ENCODE measurements around the gene MRC1.
"Not testable (repeated sequence)": the region's sequence is repeated elsewhere in the genome, so short reads cannot be mapped to it uniquely, and the experiment has no call there.

MRC1 gene

GRCh38 chr10:17905491-17905890 lies 96.3 kb downstream of the MRC1 start:
- no peak for DNase-seq (ENCODE audit: low read depth in 2 of 2)

- DNase-seq (ENCODE audit: low read depth in 2 of 2), result no peak
These were observed 96.9 kb downstream of the MRC1 start for GRCh38 chr10:17906002-17906401.

GRCh38 chr10:17907641-17908040 lies 98.5 kb downstream of the MRC1 start:
- no peak for DNase-seq (ENCODE audit: low read depth in 2 of 2)

GRCh38 chr10:17910125-17910789 lies 101.1 kb downstream of the MRC1 start:
- DNase-seq (ENCODE audit: low read depth in 2 of 2), result no peak

- no peak for DNase-seq (ENCODE audit: low read depth in 2 of 2)
These were observed 103.6 kb downstream of the MRC1 start for GRCh38 chr10:17912754-17913153.

DNA sequence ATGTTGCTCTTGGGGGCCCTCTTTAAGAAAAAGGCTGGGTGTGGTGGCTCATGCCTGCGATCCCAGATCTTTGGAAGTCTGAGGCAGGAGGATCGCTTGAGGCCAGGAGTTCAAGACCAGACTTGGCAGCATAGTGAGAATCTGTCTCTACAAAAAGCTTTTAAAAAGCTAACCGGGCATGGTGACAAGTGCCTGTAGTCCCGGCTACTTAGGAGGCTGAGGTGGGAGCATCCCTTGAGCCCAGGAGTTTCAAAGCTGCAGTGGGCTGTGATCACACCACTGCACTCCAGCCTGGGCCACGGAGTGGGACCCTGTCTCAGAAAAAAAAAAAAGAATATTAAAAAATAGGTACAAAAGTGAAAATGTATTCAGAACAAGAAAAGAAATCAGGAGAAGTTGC lies 104.5 kb downstream of the MRC1 start:
- no peak for DNase-seq (ENCODE audit: low read depth in 2 of 2)

GRCh38 chr10:17914169-17915045 lies 105.3 kb downstream of the MRC1 start:
- DNase-seq (ENCODE audit: low read depth in 2 of 2), result no peak

- no peak for DNase-seq (ENCODE audit: low read depth in 2 of 2)
These were observed 106.0 kb downstream of the MRC1 start for GRCh38 chr10:17915181-17915580.

DNA sequence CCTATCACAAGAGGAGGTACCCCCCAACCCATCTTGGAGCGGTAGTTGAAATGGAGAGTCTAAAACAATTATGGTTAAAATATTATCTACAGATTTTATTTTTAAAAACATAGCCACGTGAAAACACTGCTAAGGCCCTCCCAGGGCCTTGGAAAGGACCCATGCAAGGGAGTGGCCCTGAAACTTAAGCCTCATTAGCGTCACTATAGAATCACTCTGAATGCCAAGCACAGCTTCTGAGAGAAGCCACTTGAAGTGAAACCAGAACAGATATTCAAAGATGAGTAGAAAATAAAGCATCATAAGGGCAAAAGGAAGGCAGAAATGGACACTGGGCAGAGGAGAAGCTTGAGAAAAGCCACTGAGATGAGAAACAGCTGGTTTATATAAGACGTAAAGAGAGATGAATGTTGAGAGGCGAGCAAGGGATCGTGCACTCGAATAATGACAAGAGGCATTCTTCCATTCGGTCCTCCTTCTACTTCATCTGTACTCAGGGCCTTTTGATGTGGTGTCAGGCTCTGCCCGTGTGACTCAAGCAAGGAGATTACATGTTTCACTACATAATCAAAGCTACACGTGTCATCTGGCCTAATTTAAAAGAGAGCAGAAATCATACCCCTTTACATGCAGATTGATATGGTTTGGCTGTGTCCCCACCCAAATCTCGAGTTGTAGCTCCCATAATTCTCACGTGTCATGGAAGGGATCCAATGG lies 109.2 kb downstream of the MRC1 start:
- DNase-seq (ENCODE audit: low read depth in 2 of 2), result no peak

GRCh38 chr10:17921378-17921777 lies 112.2 kb downstream of the MRC1 start:
- DNase-seq (ENCODE audit: low read depth in 2 of 2), result no peak

- DNase-seq (ENCODE audit: low read depth in 2 of 2), result no peak
These were observed 114.6 kb downstream of the MRC1 start for GRCh38 chr10:17923728-17924127.

GRCh38 chr10:17943033-17943745 lies 134.0 kb downstream of the MRC1 start:
- DNase-seq (ENCODE audit: low read depth in 2 of 2), result no peak

DNA sequence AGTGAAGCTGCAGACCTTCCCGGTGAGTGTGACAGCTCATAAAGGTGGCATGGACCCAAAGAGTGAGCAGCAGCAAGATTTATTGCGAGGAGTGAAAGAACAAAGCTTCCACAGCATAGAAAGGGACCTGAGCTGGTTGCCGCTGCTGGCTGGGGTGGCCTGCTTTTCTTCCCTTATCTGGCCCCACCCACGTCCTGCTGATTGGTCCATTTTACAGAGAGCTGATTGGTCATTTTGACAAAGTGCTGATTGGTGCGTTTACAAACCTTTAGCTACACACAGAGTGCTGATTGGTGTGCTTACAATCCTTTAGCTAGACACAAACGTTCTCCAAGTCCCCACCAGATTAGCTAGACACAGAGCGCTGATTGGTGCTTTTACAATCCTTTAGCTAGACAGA lies 141.1 kb downstream of the MRC1 start:
- not testable (repeated sequence) for DNase-seq (ENCODE audit: low read depth in 2 of 2)

DNA sequence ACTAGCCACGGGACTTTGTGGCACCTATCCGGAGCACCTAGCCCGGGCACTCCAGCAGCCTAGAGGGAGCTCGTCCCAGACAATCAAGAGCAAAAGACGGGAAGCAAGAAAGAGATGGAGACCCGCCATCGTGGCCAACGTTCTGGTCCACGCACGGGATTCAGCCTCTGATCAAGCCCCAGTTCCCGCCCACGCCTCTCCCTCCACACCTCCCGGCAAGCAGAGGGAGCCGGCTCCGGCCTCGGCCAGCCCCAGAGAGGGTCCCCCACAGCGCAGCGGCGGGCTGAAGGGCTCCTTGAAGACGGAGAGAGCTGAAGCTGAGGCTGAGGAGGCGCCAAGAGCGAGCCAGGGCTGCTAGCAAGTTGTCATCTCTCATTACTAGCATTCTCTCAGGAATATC lies 141.6 kb downstream of the MRC1 start:
- no peak for DNase-seq (ENCODE audit: low read depth in 2 of 2)

- DNase-seq (ENCODE audit: low read depth in 2 of 2), result no peak
These were observed 142.8 kb downstream of the MRC1 start, which contains the start of gene SLC39A12 for GRCh38 chr10:17951868-17952371. SLC39A12 (plus strand) TSS chr10:17951918; CDS start chr10:17953277, 1,359 bp downstream.

DNA sequence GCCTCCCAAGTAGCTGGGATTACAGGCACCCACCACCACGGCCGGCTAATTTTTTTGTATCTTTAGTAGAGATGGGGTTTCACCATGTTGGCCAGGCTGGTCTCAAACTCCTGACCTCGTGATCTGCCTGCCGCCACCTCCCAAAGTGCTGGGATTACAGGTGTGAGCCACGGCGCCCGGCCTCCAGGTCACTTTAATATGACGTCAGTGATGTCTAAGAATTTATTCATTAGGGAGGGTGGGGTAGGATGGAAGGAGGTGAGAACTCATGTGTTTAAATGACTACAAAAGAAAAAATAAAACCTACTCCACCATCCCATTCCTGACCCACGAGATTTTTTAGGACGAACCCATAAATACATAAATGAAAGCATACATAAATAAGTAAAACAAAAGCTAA lies 145.2 kb downstream of the MRC1 start:
- DNase-seq (ENCODE audit: low read depth in 2 of 2), result not testable (repeated sequence)

DNA sequence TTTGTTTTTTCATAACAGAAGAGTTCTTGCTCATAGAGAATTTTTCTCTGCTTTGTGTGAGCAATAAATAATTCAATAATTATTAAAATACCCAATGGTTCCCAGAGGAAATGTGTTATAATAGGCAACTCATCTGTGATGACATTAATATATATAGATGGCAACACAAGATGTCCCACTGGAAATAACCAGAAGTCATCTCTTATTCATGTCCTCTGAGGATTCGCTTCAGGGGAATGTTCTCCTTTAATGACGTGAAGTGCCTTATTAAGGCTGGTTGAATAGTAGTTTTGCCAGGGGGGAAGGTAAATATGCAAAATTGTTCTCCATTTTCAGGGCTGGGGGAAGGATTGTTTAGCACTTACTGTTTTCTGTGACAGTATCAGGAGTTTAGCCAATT lies 145.7 kb downstream of the MRC1 start:
- no peak for DNase-seq (ENCODE audit: low read depth in 2 of 2)

DNA sequence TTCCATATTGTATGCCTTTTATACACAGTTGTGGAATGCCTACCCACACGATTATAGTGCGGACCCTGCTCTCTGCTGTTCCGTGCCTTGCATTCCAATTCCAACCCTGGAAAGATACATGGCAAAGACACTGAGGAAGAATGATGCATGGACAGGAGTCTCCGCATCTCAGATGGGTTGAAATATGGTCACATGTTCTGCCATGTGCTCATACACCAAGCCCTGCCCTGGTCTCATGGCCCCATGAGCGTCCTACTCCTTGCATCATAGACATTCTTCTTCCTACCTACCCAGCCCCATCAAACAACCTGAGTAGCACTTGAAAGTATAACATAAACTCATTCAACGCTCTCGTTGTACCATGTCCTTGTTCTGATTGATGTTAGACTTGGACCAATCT lies 148.9 kb downstream of the MRC1 start:
- DNase-seq (ENCODE audit: low read depth in 2 of 2), result no peak

GRCh38 chr10:17959870-17960269 lies 150.7 kb downstream of the MRC1 start:
- DNase-seq (ENCODE audit: low read depth in 2 of 2), result no peak
